Endothelial cell of umbilical vein (primary cell): ENCODE data around the gene GGT7. TPM values are rescaled to one million over a fixed set of nuclear protein-coding genes. Genes with fewer than 3 reads are reported as not detected.

ENCODE experiments used
- BruUV-seq: library from RNA; stranded (reverse); fragments of 400-500 nt; replicated peaks from 2 replicates; lab custom pipeline; 2021; lab: Mats Ljungman, UMichigan
- CTCF ChIA-PET: fragments of 300-600, 350-600 bp; sonication (Branson Sonifier 250); formaldehyde crosslinking; loops from one replicate; lab custom pipeline; 2021; ENCODE audit warnings: antibody characterized with exemption, inconsistent platforms; lab: Charles Lee
- POLR2A ChIA-PET: fragments of 300-600, 350-600 bp; sonication (Branson Sonifier 250); formaldehyde crosslinking; loops from one replicate; lab custom pipeline; 2021; ENCODE audit warnings: antibody characterized with exemption, inconsistent platforms; lab: Charles Lee
- DNase-seq: peaks from one replicate; pipeline ENCODE4 v3.0.0-alpha.2; 2011; ENCODE audit warnings: low read depth, low spot score
- FAIRE-seq: peaks from 2 replicates; lab custom pipeline; 2011; peaks lifted over from hg19 to GRCh38; lab: Jason Lieb, UNC
- H2AFZ ChIP-seq: 2 replicates; pipeline ENCODE4 v1.6.0; 2012; ENCODE audit warnings: low read depth, low read length, control low read depth, inconsistent platforms
- H3K27ac ChIP-seq: 2 replicates; pipeline ENCODE4 v1.5.1; 2011; ENCODE audit warnings: low read depth, mild to moderate bottlenecking, control low read depth, low read length, moderate library complexity; ENCODE audit not compliant: insufficient read depth
- H3K27me3 ChIP-seq, 2 experiments: 2 replicates each; pipeline versions ENCODE4 v1.6.0 to v1.6.1; 2011; ENCODE audit warnings: low read length in 2 of 2, mixed read lengths in 1 of 2; ENCODE audit not compliant: control insufficient read depth in 2 of 2, insufficient read depth in 2 of 2
- H3K36me3 ChIP-seq, 2 experiments: 2 replicates in 1 of 2; 3 replicates in 1 of 2; pipeline ENCODE4 v1.5.1; 2011; ENCODE audit warnings: low read length in 2 of 2, mild to moderate bottlenecking in 1 of 2, moderate library complexity in 1 of 2; ENCODE audit not compliant: control insufficient read depth in 2 of 2, insufficient read depth in 2 of 2; ENCODE audit errors: extremely low read depth in 1 of 2
- H3K4me1 ChIP-seq: 3 replicates; pipeline ENCODE4 v1.5.1; 2011; ENCODE audit warnings: mild to moderate bottlenecking, low read length; ENCODE audit not compliant: control insufficient read depth, insufficient read depth; ENCODE audit errors: extremely low read depth
- H3K4me2 ChIP-seq: 2 replicates; pipeline ENCODE4 v1.6.1; 2011; ENCODE audit warnings: low read length, control low read depth, mixed read lengths; ENCODE audit not compliant: insufficient read depth
- H3K4me3 ChIP-seq, 3 experiments: fragments of 200-600 bp in 1 of 3; sonication (generic), shearing (Covaris generic) in 1 of 3; replicated peaks in 1 of 3; 2 replicates each; pipeline ENCODE4 v1.5.1; 2011 to 2016; ENCODE audit warnings: control low read depth in 3 of 3, low read length in 3 of 3, mild to moderate bottlenecking in 2 of 3, inconsistent platforms in 1 of 3, low read depth in 1 of 3, moderate library complexity in 1 of 3; ENCODE audit not compliant: insufficient read depth in 1 of 3
- H3K79me2 ChIP-seq: 2 replicates; pipeline ENCODE4 v1.6.0; 2012; ENCODE audit warnings: low read length, inconsistent platforms; ENCODE audit not compliant: control insufficient read depth, insufficient read depth
- H3K9ac ChIP-seq: replicated peaks from 2 replicates; pipeline ENCODE3; 2011; ENCODE audit warnings: low read length, control low read depth; ENCODE audit not compliant: insufficient read depth; ENCODE audit errors: extremely low read depth
- H3K9me1 ChIP-seq: replicated peaks from 3 replicates; pipeline ENCODE4 v1.6.0; 2011; ENCODE audit warnings: mild to moderate bottlenecking, low read length; ENCODE audit not compliant: control insufficient read depth, insufficient read depth; ENCODE audit errors: extremely low read depth
- H3K9me3 ChIP-seq: replicated peaks from 2 replicates; pipeline ENCODE4 v1.5.1; 2012; ENCODE audit warnings: low read length, inconsistent platforms; ENCODE audit not compliant: control insufficient read depth, insufficient read depth
- H4K20me1 ChIP-seq: replicated peaks from 2 replicates; pipeline ENCODE3; 2011; ENCODE audit warnings: mild to moderate bottlenecking, low read length; ENCODE audit not compliant: control insufficient read depth, insufficient read depth; ENCODE audit errors: extremely low read depth
- EZH2 ChIP-seq: IDR thresholded peaks from 2 replicates; pipeline ENCODE4 v1.6.1; 2012; ENCODE audit warnings: borderline replicate concordance, low read depth, mild to moderate bottlenecking, moderate library complexity, low read length, inconsistent platforms; ENCODE audit not compliant: severe bottlenecking
- FOS ChIP-seq: IDR thresholded peaks from 2 replicates; pipeline ENCODE4 v1.6.1; 2011; ENCODE audit warnings: mild to moderate bottlenecking, low read length, moderate library complexity, borderline replicate concordance; ENCODE audit not compliant: insufficient read depth
- GATA2 ChIP-seq: IDR thresholded peaks from 2 replicates; pipeline ENCODE4 v1.7.0; 2011; ENCODE audit warnings: low read depth, mild to moderate bottlenecking, moderate library complexity, mixed read lengths, low read length; ENCODE audit not compliant: insufficient read length, insufficient read depth
- JUN ChIP-seq: IDR thresholded peaks from 2 replicates; pipeline ENCODE4 v1.6.1; 2011; ENCODE audit warnings: borderline replicate concordance, low read depth; ENCODE audit not compliant: insufficient read length, insufficient read depth
- MAX ChIP-seq: IDR thresholded peaks from 2 replicates; pipeline ENCODE4 v1.6.1; 2011; ENCODE audit not compliant: insufficient read depth, insufficient read length
- MYC ChIP-seq: IDR thresholded peaks from one replicate; pipeline ENCODE4 v1.6.1; 2011; ENCODE audit warnings: mild to moderate bottlenecking, low read depth, low read length
- POLR2A ChIP-seq: IDR thresholded peaks from 2 replicates; pipeline ENCODE4 v1.6.1; 2012; ENCODE audit warnings: low read depth, mild to moderate bottlenecking, control low read depth, low read length
- POLR2AphosphoS5 ChIP-seq: IDR thresholded peaks from 2 replicates; pipeline ENCODE4 v1.6.1; 2012; ENCODE audit warnings: low read depth, mild to moderate bottlenecking, control low read depth, low read length, moderate library complexity; ENCODE audit not compliant: insufficient read depth
- dilution Hi-C: fragments of 300-500 bp; cut with MboI; formaldehyde crosslinking; loops from one replicate; pipeline ENCODE4 v1.15.0; 2019; ENCODE audit warnings: low sequenced_read_pairs; ENCODE audit not compliant: extremely low pct_ligation_motif_present
- intact Hi-C: fragments of 100-400 bp; cut with micrococcal nuclease; formaldehyde crosslinking; loops from one replicate; pipeline ENCODE4 v1.10.0; 2022
- polyA plus RNA-seq, 4 experiments: library from polyadenylated mRNA; depleted of rRNA in 3 of 4; stranded (reverse) in 3 of 4; unstranded in 1 of 4; fragments of >200 nt; gene quantifications; 2 replicates each; pipeline versions ENCODE4 v1.2.1 to v1.2.3, GENCODE V29; 2011 to 2012; ENCODE audit warnings: missing spikeins in 1 of 4
- total RNA-seq: library from RNA; stranded (reverse); gene quantifications from 2 replicates; pipeline ENCODE4 v1.2.3, GENCODE V29; 2021
- TF ChIP-seq, protein P1 (sequence below), 2 donors: IDR thresholded peaks; 1 replicate in 1 of 2; 2 replicates in 1 of 2; pipeline ENCODE4 v1.5.1; 2011; ENCODE audit warnings: low read length in 2 of 2, mild to moderate bottlenecking in 2 of 2, moderate library complexity in 2 of 2, control low read depth in 1 of 2, inconsistent platforms in 1 of 2, low read depth in 1 of 2; ENCODE audit not compliant: insufficient read depth in 1 of 2; ENCODE audit errors: extremely low read depth in 1 of 2

Gene GGT7
- total and polyA plus RNA-seq, 2 donors (not counting 3 experiments of a cell fraction or from before 2014, with no cell fraction given), result 4.1 to 5.0 TPM

GRCh38 chr20:34797012-34797995 is 75.4 kb downstream of the GGT7 start:
- H3K27me3 ChIP-seq, result no peaks in the 10 kb centered on the region
- TF ChIP-seq GATA2 (no peak), MAX (no peak), FOS (no peak), JUN (no peak), POLR2A (no peak), EZH2 (no peak), MYC (no peak), POLR2AphosphoS5 (no peak)
- TF ChIP-seq, protein P1, sequence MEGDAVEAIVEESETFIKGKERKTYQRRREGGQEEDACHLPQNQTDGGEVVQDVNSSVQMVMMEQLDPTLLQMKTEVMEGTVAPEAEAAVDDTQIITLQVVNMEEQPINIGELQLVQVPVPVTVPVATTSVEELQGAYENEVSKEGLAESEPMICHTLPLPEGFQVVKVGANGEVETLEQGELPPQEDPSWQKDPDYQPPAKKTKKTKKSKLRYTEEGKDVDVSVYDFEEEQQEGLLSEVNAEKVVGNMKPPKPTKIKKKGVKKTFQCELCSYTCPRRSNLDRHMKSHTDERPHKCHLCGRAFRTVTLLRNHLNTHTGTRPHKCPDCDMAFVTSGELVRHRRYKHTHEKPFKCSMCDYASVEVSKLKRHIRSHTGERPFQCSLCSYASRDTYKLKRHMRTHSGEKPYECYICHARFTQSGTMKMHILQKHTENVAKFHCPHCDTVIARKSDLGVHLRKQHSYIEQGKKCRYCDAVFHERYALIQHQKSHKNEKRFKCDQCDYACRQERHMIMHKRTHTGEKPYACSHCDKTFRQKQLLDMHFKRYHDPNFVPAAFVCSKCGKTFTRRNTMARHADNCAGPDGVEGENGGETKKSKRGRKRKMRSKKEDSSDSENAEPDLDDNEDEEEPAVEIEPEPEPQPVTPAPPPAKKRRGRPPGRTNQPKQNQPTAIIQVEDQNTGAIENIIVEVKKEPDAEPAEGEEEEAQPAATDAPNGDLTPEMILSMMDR (IDR thresholded peaks at IDR 0.05; ENCODE audit: extremely low read depth in 1 of 2, insufficient read depth in 1 of 2, low read depth in 1 of 2, low read length in 2 of 2), result no peak
- H3K9me1 ChIP-seq, result no peaks in the 10 kb centered on the region
- no peak overlapping the region for H3K9ac ChIP-seq
- CTCF ChIA-PET, result interaction anchor here (1.4 to 2.9 kb wide), 3 partner anchors 9 to 30 kb away, joined by 3 to 19 read pairs (median 3); no protein-coding TSS in a partner anchor
- dilution Hi-C loops (no loop called here), intact Hi-C loops (no loop called here)
- POLR2A ChIA-PET, result no interaction called here
- H4K20me1 ChIP-seq, result peaks cover 3% of the 10 kb centered on the region
- no peaks in the 10 kb centered on the region for H3K36me3 ChIP-seq
- no peak for FAIRE-seq
- no peak overlapping the region for H2AFZ ChIP-seq
- BruUV-seq, result no TSS peak
- H3K4me2 ChIP-seq, result no peak overlapping the region
- H3K4me1 ChIP-seq, result no peaks in the 10 kb centered on the region
- H3K79me2 ChIP-seq, result peaks cover 69% of the 10 kb centered on the region
- H3K4me3 ChIP-seq, result no peak overlapping the region
- no peaks in the 10 kb centered on the region for H3K9me3 ChIP-seq
- H3K27ac ChIP-seq, result no peak overlapping the region
- no peak for DNase-seq

Other genes starting within 250 kb of the GGT7 start
- 20.3 and 23.3 TPM in 2 replicates for gene PIGU, start 195.8 kb downstream of the GGT7 start, total RNA-seq
- 81.8 and 82.2 TPM in 2 replicates for gene PIGU, start 195.8 kb downstream of the GGT7 start, polyA plus RNA-seq
- gene TP53INP2, start 168.5 kb downstream of the GGT7 start, total RNA-seq, result 30.5 and 36.4 TPM in 2 replicates
- 14.5 and 18.3 TPM in 2 replicates for gene TP53INP2, start 168.5 kb downstream of the GGT7 start, polyA plus RNA-seq
- 25.5 and 26.7 TPM in 2 replicates for gene NCOA6, start 47.2 kb downstream of the GGT7 start, total RNA-seq
- gene NCOA6, start 47.2 kb downstream of the GGT7 start, polyA plus RNA-seq, result 15.7 and 16.9 TPM in 2 replicates
- 40.7 and 48.5 TPM in 2 replicates for gene ACSS2, start 3.8 kb upstream of the GGT7 start, total RNA-seq
- gene ACSS2, start 3.8 kb upstream of the GGT7 start, polyA plus RNA-seq, result 41.8 and 42.3 TPM in 2 replicates
- 46.9 and 47.9 TPM in 2 replicates for gene GSS, start 83.0 kb upstream of the GGT7 start, total RNA-seq
- gene GSS, start 83.0 kb upstream of the GGT7 start, polyA plus RNA-seq, result 60.3 and 65.1 TPM in 2 replicates
- 0.07 TPM in 1 of 2 replicates, not detected in the other for gene MYH7B, start 83.0 kb upstream of the GGT7 start, total RNA-seq
- gene MYH7B, start 83.0 kb upstream of the GGT7 start, polyA plus RNA-seq, result 0.03 and 0.10 TPM in 2 replicates
- 88.3 and 89.0 TPM in 2 replicates for gene TRPC4AP, start 220.0 kb upstream of the GGT7 start, total RNA-seq
- gene TRPC4AP, start 220.0 kb upstream of the GGT7 start, polyA plus RNA-seq, result 103 and 104 TPM in 2 replicates